ENCODE measurements around the gene CBLB. TPM values are rescaled to one million over a fixed set of nuclear protein-coding genes. Genes with fewer than 3 reads are reported as not detected.
A peak's percentile ranks its signal among the peaks of the same experiment; 100 is the strongest.

CBLB gene
- total RNA-seq, 6 experiments from 2014 or later = 9.4 to 21.4 (median 18.2) TPM

- no peak for DNase-seq
- intact Hi-C loops (cut with DNase I) = no loop called here
These were observed 24.1 kb downstream of the CBLB start for GRCh38 chr3:105844704-105845103.

GRCh38 chr3:105843994-105844393 lies 24.8 kb downstream of the CBLB start:
- 65% methylated on average over 6 of the region's 6 CpGs for WGBS (ENCODE audit: insufficient coverage, low coverage, low lambda C conversion rate, missing lambda C conversion rate)
- H3K9me3 ChIP-seq = no peaks in the 10 kb centered on the region
- no peak for DNase-seq
- peak; percentile 56 to 78 (median 76) for ATAC-seq
- H3K4me1 ChIP-seq = peaks cover 0 to 25% (median 3%) of the 10 kb centered on the region in 4 donors
- no peaks in the 10 kb centered on the region for H3K36me3 ChIP-seq
- intact Hi-C loops (cut with DNase I) = no loop called here
- peak overlapping the region in 2 of 3 donors; percentile 35 to 55 for H3K27ac ChIP-seq
- no peaks in the 10 kb centered on the region for H3K27me3 ChIP-seq
- H3K4me3 ChIP-seq = no peak overlapping the region
- TF ChIP-seq CTCF (IDR thresholded peaks at IDR 0.05) (no peak), POLR2A (IDR thresholded peaks at IDR 0.05) (no peak)

More at GRCh38 chr3:105844704-105845103, 24.1 kb downstream of the CBLB start:
- Histone ChIP-seq H3K27me3 (no peaks in the 10 kb centered on the region), H3K27ac (peak overlapping the region in 1 of 3 donors; percentile 55), H3K9me3 (no peaks in the 10 kb centered on the region), H3K36me3 (no peaks in the 10 kb centered on the region), H3K4me1 (peaks cover 0 to 25% (median 3%) of the 10 kb centered on the region in 4 donors), H3K4me3 (no peak overlapping the region)
- no peak for ATAC-seq
- TF ChIP-seq CTCF (IDR thresholded peaks at IDR 0.05) = no peak
- TF ChIP-seq POLR2A (IDR thresholded peaks at IDR 0.05) = no peak

- Histone ChIP-seq H3K27ac (peak overlapping the region in 2 of 3 donors; percentile 35 to 55), H3K9me3 (no peaks in the 10 kb centered on the region), H3K27me3 (no peaks in the 10 kb centered on the region), H3K4me3 (no peak overlapping the region), H3K36me3 (no peaks in the 10 kb centered on the region), H3K4me1 (peaks cover 0 to 25% (median 3%) of the 10 kb centered on the region in 4 donors)
- WGBS (ENCODE audit: insufficient coverage, low coverage, low lambda C conversion rate, missing lambda C conversion rate) = 28% methylated on average over 2 of the region's 2 CpGs
- DNase-seq (peak in 1 of 3 donors; percentile 59), ATAC-seq (peak; percentile 91 to 93 (median 92))
- TF ChIP-seq POLR2A (IDR thresholded peaks at IDR 0.05) = no peak
- no peak for TF ChIP-seq CTCF (IDR thresholded peaks at IDR 0.05)
- intact Hi-C loops (cut with DNase I) = no loop called here
These were observed 25.9 kb downstream of the CBLB start for GRCh38 chr3:105842943-105843342.

GRCh38 chr3:105842449-105842848 lies 26.4 kb downstream of the CBLB start:
- peak overlapping the region in 2 of 3 donors; percentile 11 to 22 for H3K27ac ChIP-seq
- DNase-seq (no peak), ATAC-seq (peak in 2 of 4 donors; percentile 5 to 6)
- H3K36me3 ChIP-seq = no peaks in the 10 kb centered on the region
- TF ChIP-seq POLR2A (IDR thresholded peaks at IDR 0.05) (no peak), CTCF (IDR thresholded peaks at IDR 0.05) (no peak)
- intact Hi-C loops (cut with DNase I) = no loop called here
- no peaks in the 10 kb centered on the region for H3K27me3 ChIP-seq
- 47% methylated on average over 3 of the region's 3 CpGs for WGBS (ENCODE audit: insufficient coverage, low coverage, low lambda C conversion rate, missing lambda C conversion rate)
- H3K9me3 ChIP-seq = no peaks in the 10 kb centered on the region
- H3K4me3 ChIP-seq = no peak overlapping the region
- peaks cover 0 to 30% (median 5%) of the 10 kb centered on the region in 4 donors for H3K4me1 ChIP-seq

GRCh38 chr3:105837947-105838346 lies 30.9 kb downstream of the CBLB start:
- H3K4me1 ChIP-seq = peaks cover 0 to 46% (median 12%) of the 10 kb centered on the region in 4 donors
- H3K27ac ChIP-seq = peak overlapping the region in 1 of 3 donors; percentile 51
- ATAC-seq = no peak
- 93% methylated on average over 2 of the region's 2 CpGs for WGBS (ENCODE audit: insufficient coverage, low coverage, low lambda C conversion rate, missing lambda C conversion rate)
- DNase-seq = no peak
- H3K4me3 ChIP-seq = no peak overlapping the region
- TF ChIP-seq POLR2A (IDR thresholded peaks at IDR 0.05) = no peak
- no peak for TF ChIP-seq CTCF (IDR thresholded peaks at IDR 0.05)
- intact Hi-C loops (cut with DNase I) = no loop called here
- H3K36me3 ChIP-seq = no peaks in the 10 kb centered on the region
- no peaks in the 10 kb centered on the region for H3K27me3 ChIP-seq
- H3K9me3 ChIP-seq = no peaks in the 10 kb centered on the region

All from right lobe of liver (tissue), 6 donors.